Effector memory CD8-positive, alpha-beta T cell (primary cell): ENCODE measurements around the gene PDZD4.

ENCODE experiments used
- ATAC-seq: fragments of 150-1000 bp; cut with Tn5 transposase; replicated peaks from 2 replicates; pipeline ENCODE4 v1.10.0; 2021; ENCODE audit warnings: mild to moderate bottlenecking, moderate library complexity
- DNase-seq, 3 experiments: peaks; one replicate each; pipeline ENCODE4 v3.0.0; 2021
- H3K27ac Mint-ChIP-seq, 2 donors: one replicate each; pipeline ENCODE4 v1.8.0; 2022; ENCODE audit warnings: mild to moderate bottlenecking in 2 of 2, mixed read lengths in 2 of 2, moderate library complexity in 2 of 2
- H3K27me3 Mint-ChIP-seq, 2 donors: one replicate each; pipeline ENCODE4 v1.8.0; 2022; ENCODE audit warnings: mixed read lengths in 2 of 2
- H3K36me3 Mint-ChIP-seq: one replicate; pipeline ENCODE4 v1.8.0; 2022; ENCODE audit warnings: mild to moderate bottlenecking, moderate library complexity, mixed read lengths; ENCODE audit not compliant: insufficient read depth
- H3K4me1 Mint-ChIP-seq, 2 donors: one replicate each; pipeline ENCODE4 v1.8.0; 2022; ENCODE audit warnings: low read depth in 2 of 2, mixed read lengths in 2 of 2
- H3K4me3 Mint-ChIP-seq, 2 donors: one replicate each; pipeline ENCODE4 v1.8.0; 2022; ENCODE audit warnings: mild to moderate bottlenecking in 2 of 2, mixed read lengths in 2 of 2, moderate library complexity in 2 of 2
- H3K9me3 Mint-ChIP-seq, 2 donors: one replicate each; pipeline ENCODE4 v1.8.0; 2022; ENCODE audit warnings: mixed read lengths in 2 of 2

The PDZD4 gene

GRCh38 chrX:153777261-153778090 is 52.9 kb downstream of the PDZD4 start:
- Mint-ChIP-seq H3K36me3 (no peaks in the 10 kb centered on the region), H3K27ac (no peak overlapping the region), H3K4me3 (no peak overlapping the region), H3K27me3 (peaks cover 7 to 13% of the 10 kb centered on the region in 2 donors), H3K9me3 (no peaks in the 10 kb centered on the region), H3K4me1 (peaks cover 0 to 6% of the 10 kb centered on the region in 2 donors)
- DNase-seq (no peak), ATAC-seq (no peak)

- H3K4me1 Mint-ChIP-seq = peaks cover 0 to 6% of the 10 kb centered on the region in 2 donors
- no peaks in the 10 kb centered on the region for H3K36me3 Mint-ChIP-seq
- no peak overlapping the region for H3K27ac Mint-ChIP-seq
- no peak overlapping the region for H3K4me3 Mint-ChIP-seq
- ATAC-seq = no peak
- no peaks in the 10 kb centered on the region for H3K9me3 Mint-ChIP-seq
- DNase-seq = no peak
- H3K27me3 Mint-ChIP-seq = peaks cover 7 to 13% of the 10 kb centered on the region in 2 donors
Observed at GRCh38 chrX:153776611-153777045, 53.7 kb downstream of the PDZD4 start.

DNA sequence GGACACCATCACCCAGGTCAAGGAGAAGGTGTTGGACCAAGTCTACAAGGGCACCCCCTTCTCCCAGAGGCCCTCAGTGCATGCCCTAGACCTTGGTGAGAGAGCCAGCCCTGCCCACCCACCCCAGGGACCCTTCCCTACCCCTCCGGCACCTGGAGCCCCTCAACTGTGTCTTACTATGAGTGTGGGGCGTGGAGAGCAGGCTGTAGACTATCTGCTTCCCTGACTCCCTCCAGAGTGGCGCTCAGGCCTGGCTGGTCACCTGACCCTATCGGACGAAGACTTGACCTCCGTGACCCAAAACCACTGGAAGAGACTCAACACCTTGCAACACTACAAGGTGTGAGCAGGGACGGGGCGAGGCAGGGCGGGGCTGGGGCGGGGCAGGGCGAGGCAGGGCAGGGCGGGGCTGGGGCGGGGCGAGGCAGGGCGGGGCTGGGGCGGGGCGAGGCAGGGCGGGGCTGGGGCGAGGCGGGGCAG is 54.2 kb downstream of the PDZD4 start:
- H3K4me1 Mint-ChIP-seq = peaks cover 0 to 6% of the 10 kb centered on the region in 2 donors
- H3K36me3 Mint-ChIP-seq = no peaks in the 10 kb centered on the region
- no peaks in the 10 kb centered on the region for H3K9me3 Mint-ChIP-seq
- DNase-seq (no peak), ATAC-seq (no peak)
- H3K4me3 Mint-ChIP-seq = no peak overlapping the region
- peaks cover 7 to 13% of the 10 kb centered on the region in 2 donors for H3K27me3 Mint-ChIP-seq
- H3K27ac Mint-ChIP-seq = no peak overlapping the region

DNA sequence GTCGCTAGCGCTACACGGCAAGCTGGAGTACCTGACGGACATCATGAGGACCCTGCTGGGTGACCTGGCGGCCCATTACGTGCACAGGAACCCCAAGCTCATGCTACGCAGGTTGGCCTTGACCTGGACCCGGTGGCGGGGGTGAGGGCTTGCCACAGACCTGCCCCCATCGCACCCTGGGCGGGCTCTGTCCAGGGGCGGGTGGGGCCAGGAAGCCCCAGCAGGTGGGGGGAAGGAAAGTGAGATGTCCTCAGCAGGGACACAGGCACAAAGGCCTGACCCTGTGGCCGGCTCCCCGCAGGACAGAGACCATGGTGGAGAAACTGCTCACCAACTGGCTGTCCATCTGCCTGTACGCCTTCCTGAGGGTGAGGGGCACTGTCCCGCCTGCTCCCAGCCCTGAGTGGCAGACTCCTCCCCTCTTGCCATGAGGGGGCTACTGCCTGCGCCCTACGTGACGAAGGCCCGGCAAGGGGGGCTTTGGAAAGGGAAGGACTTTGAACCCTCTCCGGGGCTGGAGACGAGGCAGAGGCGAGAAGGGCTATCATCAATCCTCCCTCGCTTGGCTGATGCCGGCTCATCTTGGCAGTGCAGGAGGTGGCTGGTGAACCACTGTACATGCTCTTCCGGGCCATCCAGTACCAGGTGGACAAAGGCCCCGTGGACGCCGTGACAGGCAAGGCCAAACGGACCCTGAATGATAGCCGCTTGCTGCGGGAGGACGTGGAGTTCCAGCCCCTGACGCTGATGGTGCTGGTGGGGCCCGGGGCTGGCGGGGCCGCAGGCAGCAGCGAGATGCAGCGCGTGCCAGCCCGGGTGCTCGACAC is 54.8 kb downstream of the PDZD4 start:
- DNase-seq = no peak
- no peaks in the 10 kb centered on the region for H3K9me3 Mint-ChIP-seq
- no peak overlapping the region for H3K4me3 Mint-ChIP-seq
- peaks cover 0 to 6% of the 10 kb centered on the region in 2 donors for H3K4me1 Mint-ChIP-seq
- ATAC-seq = no peak
- H3K36me3 Mint-ChIP-seq = no peaks in the 10 kb centered on the region
- no peak overlapping the region for H3K27ac Mint-ChIP-seq
- H3K27me3 Mint-ChIP-seq = peaks cover 7 to 11% of the 10 kb centered on the region in 2 donors

DNA sequence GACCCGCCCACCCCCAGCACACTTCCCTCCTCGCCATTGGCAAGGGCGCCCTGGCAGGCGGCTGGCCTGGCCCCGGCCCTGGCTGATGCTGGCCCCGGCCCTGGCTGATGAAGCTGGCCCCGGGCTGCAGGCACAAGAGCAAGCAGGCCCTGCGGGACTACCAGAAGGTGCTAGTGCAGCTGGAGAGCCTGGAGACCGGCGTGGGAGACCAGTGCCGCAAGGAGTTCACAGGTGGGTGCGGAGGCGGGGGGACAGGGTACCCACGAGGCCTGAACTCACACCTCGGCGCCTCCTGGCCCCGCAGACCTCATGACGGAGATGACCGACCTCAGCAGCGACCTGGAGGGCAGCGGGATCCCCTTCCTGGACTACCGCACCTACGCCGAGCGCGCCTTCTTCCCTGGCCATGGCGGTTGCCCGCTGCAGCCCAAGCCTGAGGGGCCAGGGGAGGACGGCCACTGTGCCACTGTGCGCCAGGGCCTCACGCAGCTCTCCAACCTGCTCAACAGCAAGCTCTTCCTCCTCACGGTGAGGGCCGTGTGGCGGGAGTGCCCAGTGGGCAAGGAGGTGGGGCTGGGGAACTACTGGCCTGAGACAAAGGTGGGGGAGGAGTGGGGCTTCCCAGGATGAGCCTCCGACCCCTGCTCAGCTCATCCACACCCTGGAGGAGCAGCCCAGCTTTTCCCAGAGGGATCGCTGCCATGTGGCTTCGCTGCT is 55.6 kb downstream of the PDZD4 start:
- Mint-ChIP-seq H3K27me3 (peaks cover 0 to 4% of the 10 kb centered on the region in 2 donors), H3K4me3 (no peak overlapping the region), H3K27ac (no peak overlapping the region), H3K4me1 (no peaks in the 10 kb centered on the region), H3K9me3 (no peaks in the 10 kb centered on the region), H3K36me3 (no peaks in the 10 kb centered on the region)
- no peak for DNase-seq
- no peak for ATAC-seq

DNA sequence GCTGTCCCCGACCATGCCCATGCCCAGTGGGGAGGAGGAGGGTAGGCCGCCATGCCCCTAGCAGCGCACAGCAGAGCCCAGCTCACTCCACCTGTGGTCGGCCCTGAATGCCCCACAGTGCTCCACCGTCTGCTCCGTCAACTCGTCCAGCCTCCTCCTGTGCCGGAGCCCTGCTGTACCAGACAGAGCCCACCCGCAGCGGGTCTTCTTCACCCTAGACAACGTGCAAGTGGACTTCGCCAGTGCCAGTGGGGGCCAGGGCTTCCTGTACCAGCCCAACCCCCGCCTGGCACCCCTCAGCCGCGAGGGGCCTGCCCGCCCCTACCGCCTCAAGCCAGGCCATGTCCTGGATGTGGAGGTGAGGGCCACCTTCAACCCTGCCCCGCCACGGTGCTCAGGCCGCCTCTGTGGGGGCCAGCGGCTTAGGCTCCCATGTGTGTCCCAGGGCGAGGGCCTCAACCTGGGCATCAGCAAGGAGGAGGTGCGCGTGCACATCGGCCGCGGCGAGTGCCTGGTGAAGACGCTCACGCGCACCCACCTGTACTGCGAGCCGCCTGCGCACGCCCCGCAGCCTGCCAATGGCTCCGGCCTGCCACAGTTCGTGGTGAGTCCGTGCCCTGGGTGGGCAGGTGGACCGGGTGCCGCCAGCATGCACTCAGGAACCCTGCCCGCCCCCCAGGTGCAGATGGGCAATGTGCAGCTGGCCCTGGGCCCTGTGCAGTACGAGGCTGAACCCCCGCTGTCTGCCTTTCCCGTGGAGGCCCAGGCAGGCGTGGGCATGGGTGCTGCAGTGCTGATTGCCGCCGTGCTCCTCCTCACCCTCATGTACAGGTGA is 56.4 kb downstream of the PDZD4 start:
- Mint-ChIP-seq H3K4me3 (no peak overlapping the region), H3K27ac (no peak overlapping the region), H3K27me3 (no peaks in the 10 kb centered on the region), H3K9me3 (no peaks in the 10 kb centered on the region), H3K4me1 (no peaks in the 10 kb centered on the region), H3K36me3 (no peaks in the 10 kb centered on the region)
- DNase-seq = no peak
- ATAC-seq = no peak

- no peaks in the 10 kb centered on the region for H3K36me3 Mint-ChIP-seq
- H3K27ac Mint-ChIP-seq = no peak overlapping the region
- no peak overlapping the region for H3K4me3 Mint-ChIP-seq
- H3K9me3 Mint-ChIP-seq = no peaks in the 10 kb centered on the region
- H3K4me1 Mint-ChIP-seq = peaks cover under 1 to 2% of the 10 kb centered on the region in 2 donors
- ATAC-seq (no peak), DNase-seq (no peak)
- H3K27me3 Mint-ChIP-seq = no peaks in the 10 kb centered on the region
Observed at GRCh38 chrX:153773218-153773611, 57.1 kb downstream of the PDZD4 start.

DNA sequence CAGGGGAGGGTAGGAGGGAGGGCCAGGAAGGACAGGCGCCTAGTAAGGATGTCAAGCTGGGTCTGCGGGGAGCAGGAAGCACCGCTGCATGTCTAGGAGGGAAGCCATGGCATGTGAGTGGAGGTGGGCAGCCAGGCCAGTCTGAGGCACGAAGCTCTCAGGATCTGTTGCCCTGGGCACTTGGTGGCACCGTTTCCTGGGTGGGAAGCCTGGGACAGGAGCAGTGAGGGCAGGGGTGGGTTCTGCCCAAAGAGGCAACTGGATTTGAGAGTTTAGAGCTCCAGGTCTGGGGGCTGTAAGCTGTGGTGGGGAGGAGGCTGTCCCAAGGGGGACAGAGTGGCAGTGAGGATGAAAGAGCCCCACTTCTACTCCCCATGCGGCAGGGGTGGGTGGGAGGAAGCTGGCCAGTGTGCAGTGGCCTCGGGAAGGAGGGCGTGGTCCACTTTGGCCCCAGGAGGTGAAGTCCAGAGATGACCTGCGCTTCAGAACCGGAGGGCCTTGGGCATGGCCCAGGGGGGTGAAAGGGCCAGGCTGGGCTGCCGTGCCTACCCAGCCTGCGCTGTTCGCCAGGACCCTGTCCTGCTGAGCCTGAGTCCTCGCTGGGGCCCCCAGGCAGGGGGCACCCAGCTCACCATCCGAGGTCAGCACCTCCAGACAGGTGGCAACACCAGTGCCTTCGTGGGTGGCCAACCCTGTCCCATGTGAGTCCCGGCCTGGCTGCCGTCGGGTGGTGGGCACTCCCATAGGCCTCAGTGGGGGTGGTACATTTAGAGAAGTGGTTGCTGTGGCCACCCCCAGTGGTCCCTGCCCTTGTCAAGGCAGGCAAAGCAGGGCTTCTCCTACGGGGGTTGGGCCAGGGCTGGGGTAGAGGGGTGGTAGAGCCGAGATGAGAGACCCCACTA is 57.8 kb downstream of the PDZD4 start:
- Mint-ChIP-seq H3K9me3 (no peaks in the 10 kb centered on the region), H3K36me3 (no peaks in the 10 kb centered on the region), H3K27me3 (no peaks in the 10 kb centered on the region), H3K27ac (no peak overlapping the region), H3K4me1 (peaks cover 4 to 5% of the 10 kb centered on the region in 2 donors), H3K4me3 (no peak overlapping the region)
- no peak for ATAC-seq
- DNase-seq = no peak

GRCh38 chrX:153771415-153772315 is 58.7 kb downstream of the PDZD4 start:
- H3K27ac Mint-ChIP-seq = no peak overlapping the region
- no peak overlapping the region for H3K4me3 Mint-ChIP-seq
- H3K36me3 Mint-ChIP-seq = no peaks in the 10 kb centered on the region
- no peaks in the 10 kb centered on the region for H3K27me3 Mint-ChIP-seq
- ATAC-seq (no peak), DNase-seq (no peak)
- no peaks in the 10 kb centered on the region for H3K9me3 Mint-ChIP-seq
- peaks cover 4 to 5% of the 10 kb centered on the region in 2 donors for H3K4me1 Mint-ChIP-seq

DNA sequence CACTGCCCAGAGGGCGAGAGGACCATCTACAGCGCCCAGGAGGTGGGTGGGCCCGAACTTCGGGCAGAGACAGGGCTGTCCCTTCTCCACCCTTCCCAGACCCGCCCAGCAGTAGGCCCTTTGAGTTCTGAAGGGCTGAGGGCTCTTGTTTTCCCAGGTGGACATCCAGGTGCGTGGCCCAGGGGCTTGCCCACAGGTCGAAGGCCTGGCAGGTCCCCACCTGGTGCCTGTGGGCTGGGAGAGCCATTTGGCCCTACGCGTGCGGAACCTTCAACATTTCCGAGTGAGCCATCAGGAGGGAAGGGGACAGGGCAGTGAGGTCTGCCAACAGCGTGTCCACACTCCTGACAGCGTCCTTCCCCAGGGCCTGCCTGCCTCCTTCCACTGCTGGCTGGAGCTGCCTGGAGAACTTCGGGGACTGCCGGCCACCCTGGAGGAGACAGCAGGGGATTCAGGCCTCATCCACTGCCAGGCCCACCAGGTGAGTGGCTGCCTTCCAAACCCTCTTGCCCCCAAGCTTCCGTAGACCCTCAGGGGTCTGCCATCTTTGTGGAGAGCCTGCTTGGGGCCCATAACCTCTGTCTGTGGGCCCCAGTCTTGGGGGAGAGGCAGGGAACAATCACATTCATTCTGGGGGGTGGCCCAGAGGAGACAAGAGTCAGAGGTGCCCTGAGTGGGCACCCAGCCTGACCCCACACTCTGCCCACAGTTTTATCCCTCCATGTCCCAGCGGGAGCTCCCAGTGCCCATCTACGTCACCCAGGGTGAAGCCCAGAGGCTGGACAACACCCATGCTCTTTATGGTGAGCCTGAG is 59.5 kb downstream of the PDZD4 start:
- H3K4me3 Mint-ChIP-seq = no peak overlapping the region
- no peaks in the 10 kb centered on the region for H3K27me3 Mint-ChIP-seq
- ATAC-seq = no peak
- H3K36me3 Mint-ChIP-seq = no peaks in the 10 kb centered on the region
- no peak for DNase-seq
- H3K4me1 Mint-ChIP-seq = peaks cover 4 to 5% of the 10 kb centered on the region in 2 donors
- H3K9me3 Mint-ChIP-seq = no peaks in the 10 kb centered on the region
- H3K27ac Mint-ChIP-seq = no peak overlapping the region
